Neural progenitor cell (in vitro differentiated cells): Measurements from ENCODE around the gene SREBF2.

ENCODE experiments used
- EZH2phosphoT487 ChIP-seq: fragments of 200-600 bp; sonication (generic); IDR thresholded peaks from 2 replicates; pipeline ENCODE4 v1.6.1; 2017; ENCODE audit warnings: antibody characterized with exemption
- TF ChIP-seq, protein P1 (sequence below): fragments of 200-600 bp; sonication (generic); IDR thresholded peaks from 2 replicates; pipeline ENCODE4 v1.5.1; 2017; ENCODE audit warnings: antibody characterized with exemption, mild to moderate bottlenecking

DNA sequence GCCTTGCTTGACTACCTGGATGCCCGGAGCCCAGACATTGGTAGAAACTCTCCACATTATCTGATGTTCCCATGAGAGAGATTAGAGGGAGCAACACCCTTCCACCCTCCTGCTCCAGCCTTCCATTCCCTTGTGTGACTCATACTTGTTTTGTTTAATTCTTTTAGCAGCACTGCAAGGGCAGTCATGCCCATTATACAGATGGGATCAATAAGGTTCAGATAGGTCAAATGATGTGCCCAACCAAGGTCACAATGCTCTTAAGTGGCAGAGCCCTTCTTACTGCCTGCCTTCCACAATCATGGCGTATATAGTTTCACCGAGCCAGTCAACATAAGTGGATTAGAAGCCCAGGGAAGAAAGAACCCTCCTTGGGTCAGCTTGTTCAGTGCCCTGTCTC is 39.0 kb upstream of the SREBF2 start:
- TF ChIP-seq, protein P1, sequence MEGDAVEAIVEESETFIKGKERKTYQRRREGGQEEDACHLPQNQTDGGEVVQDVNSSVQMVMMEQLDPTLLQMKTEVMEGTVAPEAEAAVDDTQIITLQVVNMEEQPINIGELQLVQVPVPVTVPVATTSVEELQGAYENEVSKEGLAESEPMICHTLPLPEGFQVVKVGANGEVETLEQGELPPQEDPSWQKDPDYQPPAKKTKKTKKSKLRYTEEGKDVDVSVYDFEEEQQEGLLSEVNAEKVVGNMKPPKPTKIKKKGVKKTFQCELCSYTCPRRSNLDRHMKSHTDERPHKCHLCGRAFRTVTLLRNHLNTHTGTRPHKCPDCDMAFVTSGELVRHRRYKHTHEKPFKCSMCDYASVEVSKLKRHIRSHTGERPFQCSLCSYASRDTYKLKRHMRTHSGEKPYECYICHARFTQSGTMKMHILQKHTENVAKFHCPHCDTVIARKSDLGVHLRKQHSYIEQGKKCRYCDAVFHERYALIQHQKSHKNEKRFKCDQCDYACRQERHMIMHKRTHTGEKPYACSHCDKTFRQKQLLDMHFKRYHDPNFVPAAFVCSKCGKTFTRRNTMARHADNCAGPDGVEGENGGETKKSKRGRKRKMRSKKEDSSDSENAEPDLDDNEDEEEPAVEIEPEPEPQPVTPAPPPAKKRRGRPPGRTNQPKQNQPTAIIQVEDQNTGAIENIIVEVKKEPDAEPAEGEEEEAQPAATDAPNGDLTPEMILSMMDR: no peak
- no peak for TF ChIP-seq EZH2phosphoT487
